Stimulated activated CD4-positive, alpha-beta T cell treated with anti-CD3 and anti-CD28 coated beads, Interleukin-2, amount 100 ng/mL, for 48 hours (primary cell): ENCODE measurements around the gene CNR2.
"Not testable (repeated sequence)": the region's sequence is repeated elsewhere in the genome, so short reads cannot be mapped to it uniquely, and the experiment has no call there.

Experiments used
- DNase-seq, 2 donors: peaks; one replicate each; pipeline ENCODE4 v3.0.0-alpha.2; 2020

CNR2 gene

GRCh38 chr1:23827717-23828116, 85.4 kb downstream of the CNR2 start:
- no peak for DNase-seq

- DNase-seq = not testable (repeated sequence)
Measured at GRCh38 chr1:23826590-23826989, 86.6 kb downstream of the CNR2 start.

- DNase-seq = no peak
Measured at GRCh38 chr1:23825762-23826522, 87.2 kb downstream of the CNR2 start.

- peak; percentile 81 to 84 for DNase-seq
Measured at GRCh38 chr1:23825076-23825761, 87.9 kb downstream of the CNR2 start, which contains the start of gene HMGCL. HMGCL (minus strand) TSS chr1:23825429; CDS start chr1:23825415, 14 bp downstream.

GRCh38 chr1:23824711-23825075, 88.5 kb downstream of the CNR2 start:
- no peak for DNase-seq

- no peak for DNase-seq
Measured at GRCh38 chr1:23823767-23824166, 89.4 kb downstream of the CNR2 start.
